ENCODE results near the gene CDC45.
"Not testable (repeated sequence)": the region's sequence is repeated elsewhere in the genome, so short reads cannot be mapped to it uniquely, and the experiment has no call there.

Gene CDC45

GRCh38 chr22:19517171-19517500, 37.4 kb downstream of the CDC45 start:
- no peak for DNase-seq

- DNase-seq: no peak
These were observed 38.3 kb downstream of the CDC45 start for GRCh38 chr22:19517919-19518611.

- no peak for DNase-seq
These were observed 38.9 kb downstream of the CDC45 start for GRCh38 chr22:19518635-19519034.

- DNase-seq: no peak
These were observed 39.6 kb downstream of the CDC45 start for GRCh38 chr22:19519041-19519926.

GRCh38 chr22:19520007-19520406, 40.3 kb downstream of the CDC45 start:
- DNase-seq: no peak

GRCh38 chr22:19520566-19521305, 41.0 kb downstream of the CDC45 start:
- DNase-seq: no peak

- DNase-seq: no peak
These were observed 42.6 kb downstream of the CDC45 start for GRCh38 chr22:19522190-19522880.

- DNase-seq: no peak
These were observed 43.1 kb downstream of the CDC45 start for GRCh38 chr22:19522881-19523239.

GRCh38 chr22:19523240-19524169, 43.8 kb downstream of the CDC45 start:
- DNase-seq: no peak

GRCh38 chr22:19524170-19525115, 44.7 kb downstream of the CDC45 start, which contains the start of gene CLDN5:
Gene CLDN5, minus strand, starts transcription at chr22:19524410. Its CDS starts 155 bp downstream, at chr22:19524255.
- no peak for DNase-seq

- DNase-seq: no peak
These were observed 45.5 kb downstream of the CDC45 start for GRCh38 chr22:19525116-19525660.

GRCh38 chr22:19525666-19526065, 45.9 kb downstream of the CDC45 start:
- no peak for DNase-seq

- DNase-seq: no peak
These were observed 46.5 kb downstream of the CDC45 start for GRCh38 chr22:19526076-19526701.

- DNase-seq: no peak
These were observed 47.0 kb downstream of the CDC45 start for GRCh38 chr22:19526702-19527111.

GRCh38 chr22:19527321-19527721, 47.6 kb downstream of the CDC45 start:
- DNase-seq: no peak

GRCh38 chr22:19527861-19528417, 48.2 kb downstream of the CDC45 start:
- no peak for DNase-seq

- DNase-seq: no peak
These were observed 50.1 kb downstream of the CDC45 start for GRCh38 chr22:19529811-19530210.

GRCh38 chr22:19530751-19531150, 51.0 kb downstream of the CDC45 start:
- DNase-seq: no peak

- not testable (repeated sequence) for DNase-seq
These were observed 51.6 kb downstream of the CDC45 start for GRCh38 chr22:19531327-19531726.
